HG03064 (cell line): ENCODE results near the gene UBASH3B.

ENCODE experiments used
- ATAC-seq: cut with Tn5 transposase; IDR thresholded peaks from one replicate; pipeline ENCODE4 v1.9.1; 2021; ENCODE audit warnings: low read depth; ENCODE audit not compliant: unreplicated experiment

The UBASH3B gene

GRCh38 chr11:122749005-122749687 is 93.6 kb downstream of the UBASH3B start:
- peak; percentile 87 for ATAC-seq

GRCh38 chr11:122750049-122750448 is 94.5 kb downstream of the UBASH3B start:
- ATAC-seq, result no peak

- no peak for ATAC-seq
These were observed 96.0 kb downstream of the UBASH3B start for GRCh38 chr11:122751292-122752070.

GRCh38 chr11:122754028-122754427 is 98.5 kb downstream of the UBASH3B start:
- no peak for ATAC-seq

- no peak for ATAC-seq
These were observed 99.2 kb downstream of the UBASH3B start for GRCh38 chr11:122754553-122755322.

- no peak for ATAC-seq
These were observed 99.9 kb downstream of the UBASH3B start for GRCh38 chr11:122755409-122755808.

- ATAC-seq, result no peak
These were observed 100.4 kb downstream of the UBASH3B start for GRCh38 chr11:122755941-122756340.

GRCh38 chr11:122756417-122756816 is 100.9 kb downstream of the UBASH3B start:
- ATAC-seq, result no peak

- no peak for ATAC-seq
These were observed 101.7 kb downstream of the UBASH3B start for GRCh38 chr11:122757201-122757600.

GRCh38 chr11:122758339-122758738 is 102.8 kb downstream of the UBASH3B start:
- no peak for ATAC-seq

GRCh38 chr11:122758974-122759373 is 103.5 kb downstream of the UBASH3B start:
- no peak for ATAC-seq

GRCh38 chr11:122763108-122763507 is 107.6 kb downstream of the UBASH3B start:
- ATAC-seq, result no peak

- no peak for ATAC-seq
These were observed 109.0 kb downstream of the UBASH3B start for GRCh38 chr11:122764371-122765090.

- no peak for ATAC-seq
These were observed 110.1 kb downstream of the UBASH3B start for GRCh38 chr11:122765487-122766131.

- no peak for ATAC-seq
These were observed 113.7 kb downstream of the UBASH3B start for GRCh38 chr11:122769126-122769780.

GRCh38 chr11:122772945-122773344 is 117.4 kb downstream of the UBASH3B start:
- no peak for ATAC-seq

GRCh38 chr11:122773781-122774266 is 118.3 kb downstream of the UBASH3B start:
- no peak for ATAC-seq

- no peak for ATAC-seq
These were observed 120.3 kb downstream of the UBASH3B start for GRCh38 chr11:122775675-122776271.

- ATAC-seq, result no peak
These were observed 121.0 kb downstream of the UBASH3B start for GRCh38 chr11:122776546-122776945.
